VCaP (cell line): ENCODE data around the gene FAXC.

ENCODE experiments used
- H3K27ac ChIP-seq: fragments of 450-650 bp; 2 replicates; pipeline ENCODE4 v1.5.1; 2017
- TF ChIP-seq, protein P1 (sequence below): fragments of 450-650 bp; conservative IDR thresholded peaks from 2 replicates; pipeline ENCODE4 v1.5.1; 2017; ENCODE audit warnings: mild to moderate bottlenecking, moderate library complexity

FAXC gene

DNA sequence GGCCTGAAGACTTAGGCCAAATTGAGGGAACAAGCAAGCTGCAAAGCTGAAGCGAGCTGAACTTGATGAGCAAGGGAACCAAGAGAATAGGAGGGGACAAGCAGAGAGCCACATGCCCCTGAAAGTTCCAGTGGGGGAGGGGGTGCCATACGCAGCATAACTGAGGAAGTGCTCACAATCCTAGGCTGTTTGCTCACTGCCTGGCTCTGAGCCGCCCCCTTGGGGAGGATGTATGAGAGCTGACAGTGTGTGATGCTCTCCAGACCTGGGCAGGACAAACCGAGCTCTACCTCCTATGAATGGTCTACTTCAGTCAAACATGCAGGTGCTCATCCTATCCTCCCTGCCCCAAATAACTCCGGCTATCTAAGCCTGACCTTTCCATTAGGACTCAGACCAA, 52.1 kb downstream of the FAXC start:
- no peak overlapping the region for H3K27ac ChIP-seq
- TF ChIP-seq, protein P1, sequence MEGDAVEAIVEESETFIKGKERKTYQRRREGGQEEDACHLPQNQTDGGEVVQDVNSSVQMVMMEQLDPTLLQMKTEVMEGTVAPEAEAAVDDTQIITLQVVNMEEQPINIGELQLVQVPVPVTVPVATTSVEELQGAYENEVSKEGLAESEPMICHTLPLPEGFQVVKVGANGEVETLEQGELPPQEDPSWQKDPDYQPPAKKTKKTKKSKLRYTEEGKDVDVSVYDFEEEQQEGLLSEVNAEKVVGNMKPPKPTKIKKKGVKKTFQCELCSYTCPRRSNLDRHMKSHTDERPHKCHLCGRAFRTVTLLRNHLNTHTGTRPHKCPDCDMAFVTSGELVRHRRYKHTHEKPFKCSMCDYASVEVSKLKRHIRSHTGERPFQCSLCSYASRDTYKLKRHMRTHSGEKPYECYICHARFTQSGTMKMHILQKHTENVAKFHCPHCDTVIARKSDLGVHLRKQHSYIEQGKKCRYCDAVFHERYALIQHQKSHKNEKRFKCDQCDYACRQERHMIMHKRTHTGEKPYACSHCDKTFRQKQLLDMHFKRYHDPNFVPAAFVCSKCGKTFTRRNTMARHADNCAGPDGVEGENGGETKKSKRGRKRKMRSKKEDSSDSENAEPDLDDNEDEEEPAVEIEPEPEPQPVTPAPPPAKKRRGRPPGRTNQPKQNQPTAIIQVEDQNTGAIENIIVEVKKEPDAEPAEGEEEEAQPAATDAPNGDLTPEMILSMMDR: no peak

DNA sequence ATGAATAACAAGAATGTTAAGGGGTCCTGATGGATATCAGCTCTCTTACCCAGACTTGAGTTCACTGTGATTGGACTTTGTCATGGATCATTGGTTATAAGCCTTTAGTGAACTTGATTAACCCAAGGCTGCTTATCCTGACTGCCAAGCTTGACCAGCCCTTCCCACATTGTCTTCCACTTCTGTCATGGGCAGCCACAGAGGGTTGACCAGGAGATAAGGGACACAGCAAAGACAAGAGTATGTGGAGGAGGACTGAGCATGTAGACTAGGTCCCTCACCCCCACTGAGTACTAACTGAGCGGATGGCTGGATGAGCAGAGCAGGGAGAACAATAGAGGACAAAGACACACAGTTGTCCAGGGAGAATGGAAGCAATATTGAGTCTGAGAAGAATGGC, 52.5 kb downstream of the FAXC start:
- TF ChIP-seq, protein P1: no peak
- H3K27ac ChIP-seq: no peak overlapping the region

DNA sequence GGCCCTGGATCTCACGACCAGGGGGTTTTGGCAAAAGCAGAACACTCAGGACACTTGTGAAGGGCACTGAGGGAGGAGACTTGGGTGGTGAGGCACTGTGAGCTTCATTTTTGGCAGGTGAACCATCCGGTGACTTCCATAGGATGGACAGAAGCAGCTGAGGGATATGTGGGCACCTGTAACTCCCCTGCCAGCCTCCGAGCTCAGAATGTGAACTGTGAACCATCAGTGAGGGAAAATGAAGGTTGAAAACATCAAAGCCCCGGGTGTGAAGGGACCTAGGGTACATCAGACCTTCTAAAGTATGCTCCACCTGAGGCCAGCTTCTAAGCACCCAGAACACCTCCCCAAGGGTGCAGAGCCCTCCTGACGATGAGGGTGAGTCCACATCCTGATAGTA, 53.2 kb downstream of the FAXC start:
- TF ChIP-seq, protein P1: no peak
- no peak overlapping the region for H3K27ac ChIP-seq

DNA sequence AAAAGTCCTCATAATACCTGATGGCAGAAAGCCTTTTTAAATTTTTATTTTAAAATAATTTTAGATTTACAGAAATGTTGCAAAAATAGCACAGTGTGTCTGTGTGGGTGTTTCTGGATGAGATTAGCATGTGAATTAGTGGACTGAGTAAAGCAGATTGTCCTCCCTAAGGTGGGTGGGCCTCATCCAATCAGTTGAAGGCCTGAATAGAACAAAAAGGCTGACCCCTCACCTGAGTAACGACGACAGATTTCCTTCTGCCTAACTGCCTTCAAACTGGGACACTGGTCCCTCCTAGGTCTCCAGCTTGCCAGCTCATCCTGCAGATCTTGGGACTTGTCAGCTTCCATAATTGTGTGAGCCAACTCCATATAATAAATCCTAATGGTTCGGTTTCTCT, 54.2 kb downstream of the FAXC start:
- no peak overlapping the region for H3K27ac ChIP-seq
- TF ChIP-seq, protein P1: no peak

DNA sequence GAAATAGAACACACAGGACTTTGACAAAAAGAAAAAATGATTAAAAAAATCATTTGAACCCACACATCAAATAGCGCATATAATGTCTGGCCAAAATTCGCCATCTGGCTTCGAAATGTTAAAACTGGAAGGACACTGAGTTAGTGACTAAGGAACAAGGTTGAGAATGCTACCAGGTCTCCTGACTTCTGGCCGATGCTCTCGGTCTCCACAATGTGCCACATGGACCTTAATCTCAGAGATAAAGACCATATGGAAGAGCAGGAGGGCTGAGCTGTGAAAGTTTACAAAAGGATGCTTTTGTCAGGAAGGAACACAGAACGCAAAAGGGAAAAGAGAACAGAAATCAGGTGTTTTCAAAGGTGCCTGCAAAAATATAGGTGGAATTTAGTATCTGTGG, 54.7 kb downstream of the FAXC start:
- TF ChIP-seq, protein P1: no peak
- H3K27ac ChIP-seq: no peak overlapping the region

DNA sequence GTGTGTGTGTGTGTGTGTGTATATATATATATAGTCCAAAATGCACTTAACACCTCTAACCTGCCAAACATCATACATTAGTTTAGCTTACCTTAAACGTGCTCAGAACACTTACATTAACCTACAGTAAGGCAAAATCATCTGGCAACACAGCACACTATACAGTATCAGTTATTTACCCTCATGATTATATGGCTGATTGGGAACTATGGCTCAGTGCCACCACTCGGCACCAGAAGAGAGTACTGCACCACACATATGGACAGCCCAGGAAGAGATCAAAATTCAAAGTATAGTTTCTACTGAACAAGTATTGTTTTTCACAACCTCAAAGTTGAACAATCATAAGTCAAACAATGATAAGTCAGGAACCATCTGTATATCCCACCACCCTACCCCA, 59.8 kb downstream of the FAXC start:
- TF ChIP-seq, protein P1: no peak
- no peak overlapping the region for H3K27ac ChIP-seq

DNA sequence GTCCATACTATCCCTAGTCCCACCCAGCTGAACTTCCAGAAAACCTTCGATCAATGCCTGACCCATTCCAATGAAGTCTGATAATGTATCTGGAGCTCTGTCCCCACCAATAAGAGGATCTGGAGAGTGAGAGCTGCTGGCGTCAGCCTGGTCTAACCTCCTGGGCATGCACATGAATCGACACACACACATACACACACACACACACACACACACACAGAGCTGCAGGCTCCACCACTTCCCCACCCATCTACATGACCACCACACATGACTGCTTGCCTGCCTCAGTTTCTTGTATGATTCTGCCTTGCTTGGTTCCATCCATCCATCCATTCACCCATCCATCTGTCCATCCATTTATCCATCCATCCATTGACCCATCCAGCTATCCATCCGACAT, 60.8 kb downstream of the FAXC start:
- no peak overlapping the region for H3K27ac ChIP-seq
- TF ChIP-seq, protein P1: no peak

DNA sequence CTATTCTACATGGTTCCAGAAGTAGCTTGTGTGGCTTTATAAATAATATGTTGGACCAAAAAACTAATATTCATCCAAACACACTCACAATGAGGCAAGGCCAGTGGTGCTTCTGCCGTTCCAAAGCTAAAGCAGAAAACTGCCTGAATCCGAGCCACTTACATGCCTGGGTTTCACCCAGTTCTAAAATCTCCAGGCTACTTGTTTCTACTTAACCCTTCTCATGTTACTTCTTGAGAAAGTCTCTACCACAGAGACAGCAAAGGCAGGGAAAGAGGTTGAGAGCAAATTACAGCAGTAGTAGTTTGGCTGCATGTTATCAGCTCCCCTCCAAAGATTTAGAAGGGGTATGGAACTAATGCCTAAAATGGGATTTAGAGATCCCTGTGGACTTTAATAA, 62.0 kb downstream of the FAXC start:
- TF ChIP-seq, protein P1: no peak
- no peak overlapping the region for H3K27ac ChIP-seq
